Astrocyte (in vitro differentiated cells and primary cell): ENCODE results near the gene PON1. TPM values are rescaled to one million over a fixed set of nuclear protein-coding genes. Genes with fewer than 3 reads are reported as not detected.

Experiments
- DNase-seq: peaks from one replicate; pipeline ENCODE4 v3.0.0-alpha.2; 2010; ENCODE audit warnings: low read depth
- FAIRE-seq: peaks from 2 replicates; lab custom pipeline; 2011; peaks lifted over from hg19 to GRCh38; lab: Jason Lieb, UNC
- H2AFZ ChIP-seq: 2 replicates; pipeline ENCODE4 v1.6.0; 2012; ENCODE audit warnings: low read depth, low read length, inconsistent platforms
- H3K27ac ChIP-seq: 2 replicates; pipeline ENCODE4 v1.5.1; 2011; ENCODE audit warnings: low read depth, low read length, inconsistent platforms
- H3K27me3 ChIP-seq: 2 replicates; pipeline ENCODE4 v1.6.0; 2011; ENCODE audit warnings: low read length, inconsistent platforms; ENCODE audit not compliant: insufficient read depth
- H3K36me3 ChIP-seq: 2 replicates; pipeline ENCODE4 v1.5.1; 2011; ENCODE audit warnings: low read length, inconsistent platforms; ENCODE audit not compliant: insufficient read depth
- H3K4me1 ChIP-seq: 2 replicates; pipeline ENCODE4 v1.5.1; 2011; ENCODE audit warnings: low read length, inconsistent platforms; ENCODE audit not compliant: insufficient read depth
- H3K4me2 ChIP-seq: 2 replicates; pipeline ENCODE4 v1.6.0; 2012; ENCODE audit warnings: low read length, inconsistent platforms
- H3K4me3 ChIP-seq: 2 replicates; pipeline ENCODE4 v1.5.1; 2011; ENCODE audit warnings: low read depth, mild to moderate bottlenecking, low read length, inconsistent platforms; ENCODE audit not compliant: insufficient read depth
- H3K79me2 ChIP-seq: 2 replicates; pipeline ENCODE4 v1.6.0; 2012; ENCODE audit warnings: mild to moderate bottlenecking, low read length, inconsistent platforms; ENCODE audit not compliant: insufficient read depth
- H3K9ac ChIP-seq: 2 replicates; pipeline ENCODE4 v1.6.0; 2012; ENCODE audit warnings: mild to moderate bottlenecking, low read length, inconsistent platforms
- H3K9me3 ChIP-seq: 2 replicates; pipeline ENCODE4 v1.5.1; 2012; ENCODE audit warnings: low read depth, mild to moderate bottlenecking, low read length, inconsistent platforms; ENCODE audit not compliant: insufficient read depth
- H4K20me1 ChIP-seq: 2 replicates; pipeline ENCODE4 v1.6.0; 2012; ENCODE audit warnings: low read length, inconsistent platforms; ENCODE audit not compliant: insufficient read depth
- H3K27ac Mint-ChIP-seq: one replicate; pipeline ENCODE4 v1.8.0; 2021; ENCODE audit warnings: mild to moderate bottlenecking, mixed read lengths; ENCODE audit not compliant: unreplicated experiment
- H3K27me3 Mint-ChIP-seq: one replicate; pipeline ENCODE4 v1.8.0; 2021; ENCODE audit warnings: low read depth, mixed read lengths; ENCODE audit not compliant: unreplicated experiment
- H3K36me3 Mint-ChIP-seq: one replicate; pipeline ENCODE4 v1.8.0; 2021; ENCODE audit warnings: low read depth, mixed read lengths; ENCODE audit not compliant: unreplicated experiment
- H3K4me1 Mint-ChIP-seq: one replicate; pipeline ENCODE4 v1.8.0; 2021; ENCODE audit warnings: low read depth, mixed read lengths; ENCODE audit not compliant: unreplicated experiment
- H3K4me3 Mint-ChIP-seq: one replicate; pipeline ENCODE4 v1.8.0; 2021; ENCODE audit warnings: mild to moderate bottlenecking, moderate library complexity, mixed read lengths; ENCODE audit not compliant: unreplicated experiment
- H3K9me3 Mint-ChIP-seq: one replicate; pipeline ENCODE4 v1.8.0; 2021; ENCODE audit warnings: mild to moderate bottlenecking, mixed read lengths; ENCODE audit not compliant: unreplicated experiment
- CTCF ChIP-seq: IDR thresholded peaks from 2 replicates; pipeline ENCODE4 v1.5.1; 2011; ENCODE audit warnings: low read depth, mild to moderate bottlenecking, inconsistent platforms, low read length, moderate library complexity; ENCODE audit not compliant: insufficient read depth
- EZH2 ChIP-seq: IDR thresholded peaks from 2 replicates; pipeline ENCODE4 v1.6.1; 2012; ENCODE audit warnings: mild to moderate bottlenecking, low read length, inconsistent platforms; ENCODE audit not compliant: insufficient read depth
- total RNA-seq: library from RNA; stranded (reverse); gene quantifications from 2 replicates; pipeline ENCODE4 v1.2.1, GENCODE V29; 2021

The PON1 gene
- total RNA-seq, 1 donor from 2014 or later = 1.00 TPM

DNA sequence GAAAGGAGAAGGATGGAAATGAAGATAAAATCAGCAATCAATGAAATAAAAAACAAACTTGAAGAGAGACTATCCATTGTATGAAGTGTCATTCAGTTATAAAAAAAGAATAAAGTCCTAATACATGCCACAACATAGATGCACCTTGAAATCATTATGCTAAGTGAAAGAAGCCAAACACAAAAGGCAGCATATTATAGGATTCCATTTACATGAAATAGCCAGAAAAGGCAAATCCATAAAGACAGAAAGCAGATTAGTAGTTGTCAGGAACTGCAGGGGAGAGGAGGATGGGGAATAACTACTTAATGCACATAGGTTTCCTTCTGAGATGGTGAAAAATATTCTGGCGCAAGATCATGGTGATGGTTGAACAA lies 6.6 kb upstream of the PON1 start:
- Histone ChIP-seq H3K9me3 (peaks cover 3% of the 10 kb centered on the region), H3K79me2 (no peaks in the 10 kb centered on the region), H3K4me2 (peak overlapping the region; percentile 48), H3K27me3 (no peaks in the 10 kb centered on the region), H3K4me3 (no peak overlapping the region), H3K27ac (no peak overlapping the region), H3K36me3 (no peaks in the 10 kb centered on the region), H3K4me1 (peaks cover 7% of the 10 kb centered on the region), H2AFZ (no peak overlapping the region), H3K9ac (no peak overlapping the region), H4K20me1 (no peaks in the 10 kb centered on the region)
- Mint-ChIP-seq H3K27me3 (peaks cover 2% of the 10 kb centered on the region), H3K36me3 (no peaks in the 10 kb centered on the region), H3K4me1 (peaks cover 25% of the 10 kb centered on the region), H3K9me3 (no peaks in the 10 kb centered on the region), H3K4me3 (no peak overlapping the region), H3K27ac (peak overlapping the region; percentile 41)
- DNase-seq = no peak
- no peak for FAIRE-seq
- no peak for TF ChIP-seq CTCF
- no peak for TF ChIP-seq EZH2

DNA sequence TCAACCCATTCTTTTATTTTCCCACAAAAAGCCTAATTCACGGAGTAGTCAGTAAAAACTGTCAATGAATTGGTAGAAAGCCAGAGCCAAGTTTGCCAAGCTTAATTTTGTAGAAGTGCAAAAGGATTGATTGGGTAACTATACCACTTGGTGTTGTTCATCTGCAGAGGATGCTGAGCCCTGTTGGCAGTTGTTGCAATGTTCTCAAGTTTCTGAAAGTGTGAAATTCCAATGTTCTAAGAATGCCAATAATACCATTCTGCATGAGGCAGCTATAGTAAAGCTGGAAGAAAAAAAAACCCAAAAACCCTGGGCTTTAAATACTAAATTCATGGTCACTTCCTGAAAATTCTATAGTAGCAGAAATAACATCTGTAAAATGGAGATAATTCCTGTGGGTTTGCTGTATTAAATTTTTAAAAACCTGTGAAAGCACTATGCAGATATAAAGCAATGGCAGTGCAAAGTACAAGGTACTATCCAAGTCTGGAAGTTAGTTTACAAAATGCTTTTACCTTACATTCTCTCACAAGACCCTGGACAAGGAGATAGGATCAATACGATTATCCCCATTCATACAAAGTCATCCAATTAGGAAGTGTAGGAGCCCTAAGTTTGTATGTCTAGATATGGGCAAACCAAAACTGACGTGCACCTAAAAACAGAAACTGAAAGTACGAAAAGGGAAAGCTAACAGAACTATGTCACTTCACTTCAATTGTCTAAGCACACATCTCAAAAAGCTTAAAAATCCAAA lies 6.0 kb upstream of the PON1 start:
- Histone ChIP-seq H3K4me1 (peaks cover 4% of the 10 kb centered on the region), H3K9me3 (peaks cover 3% of the 10 kb centered on the region), H3K9ac (no peak overlapping the region), H2AFZ (no peak overlapping the region), H3K4me2 (peak overlapping the region; percentile 48), H3K36me3 (no peaks in the 10 kb centered on the region), H3K27ac (no peak overlapping the region), H3K79me2 (no peaks in the 10 kb centered on the region), H4K20me1 (no peaks in the 10 kb centered on the region), H3K27me3 (no peaks in the 10 kb centered on the region), H3K4me3 (no peak overlapping the region)
- H3K27ac Mint-ChIP-seq = peak overlapping the region; percentile 41
- TF ChIP-seq CTCF (no peak), EZH2 (no peak)
- peak; percentile 62 for FAIRE-seq
- H3K4me3 Mint-ChIP-seq = no peak overlapping the region
- peaks cover 5% of the 10 kb centered on the region for H3K27me3 Mint-ChIP-seq
- no peaks in the 10 kb centered on the region for H3K9me3 Mint-ChIP-seq
- no peak for DNase-seq
- peaks cover 22% of the 10 kb centered on the region for H3K4me1 Mint-ChIP-seq
- no peaks in the 10 kb centered on the region for H3K36me3 Mint-ChIP-seq

DNA sequence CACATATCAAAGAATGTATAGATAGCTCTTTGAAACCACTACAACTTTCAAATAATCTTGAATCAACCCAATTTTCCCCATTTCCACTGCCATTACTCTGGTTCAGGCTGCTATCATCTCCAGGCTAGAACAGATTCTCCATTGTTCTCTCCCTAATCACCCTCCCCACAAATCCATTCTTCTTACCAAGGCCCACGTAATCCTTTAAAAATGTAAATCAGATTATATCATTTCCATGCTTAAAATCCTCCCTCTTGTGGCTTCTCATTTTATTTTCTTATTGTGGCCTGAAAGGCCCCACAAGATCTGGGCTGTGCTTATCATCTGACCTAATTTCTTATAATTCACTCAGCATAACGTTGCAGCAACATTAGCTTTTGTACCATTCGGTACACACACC lies 3.0 kb upstream of the PON1 start:
- TF ChIP-seq CTCF = no peak
- TF ChIP-seq EZH2 = no peak
- Histone ChIP-seq H3K4me3 (no peak overlapping the region), H3K4me1 (no peaks in the 10 kb centered on the region), H3K9me3 (peaks cover 3% of the 10 kb centered on the region), H3K36me3 (no peaks in the 10 kb centered on the region), H3K4me2 (no peak overlapping the region), H4K20me1 (no peaks in the 10 kb centered on the region), H2AFZ (no peak overlapping the region), H3K79me2 (no peaks in the 10 kb centered on the region), H3K27ac (no peak overlapping the region), H3K27me3 (peaks cover 2% of the 10 kb centered on the region), H3K9ac (no peak overlapping the region)
- Mint-ChIP-seq H3K4me1 (peaks cover 16% of the 10 kb centered on the region), H3K9me3 (no peaks in the 10 kb centered on the region), H3K27ac (no peak overlapping the region), H3K27me3 (peaks cover 11% of the 10 kb centered on the region), H3K36me3 (no peaks in the 10 kb centered on the region), H3K4me3 (no peak overlapping the region)
- DNase-seq (peak; percentile 71), FAIRE-seq (no peak)
